ENCODE data around the gene FCHSD2. TPM values are rescaled to one million over a fixed set of nuclear protein-coding genes. Genes with fewer than 3 reads are reported as not detected.

Gene FCHSD2
- total and polyA plus RNA-seq, 7 donors, result 5.7 to 18.5 (median 9.7) TPM

DNA sequence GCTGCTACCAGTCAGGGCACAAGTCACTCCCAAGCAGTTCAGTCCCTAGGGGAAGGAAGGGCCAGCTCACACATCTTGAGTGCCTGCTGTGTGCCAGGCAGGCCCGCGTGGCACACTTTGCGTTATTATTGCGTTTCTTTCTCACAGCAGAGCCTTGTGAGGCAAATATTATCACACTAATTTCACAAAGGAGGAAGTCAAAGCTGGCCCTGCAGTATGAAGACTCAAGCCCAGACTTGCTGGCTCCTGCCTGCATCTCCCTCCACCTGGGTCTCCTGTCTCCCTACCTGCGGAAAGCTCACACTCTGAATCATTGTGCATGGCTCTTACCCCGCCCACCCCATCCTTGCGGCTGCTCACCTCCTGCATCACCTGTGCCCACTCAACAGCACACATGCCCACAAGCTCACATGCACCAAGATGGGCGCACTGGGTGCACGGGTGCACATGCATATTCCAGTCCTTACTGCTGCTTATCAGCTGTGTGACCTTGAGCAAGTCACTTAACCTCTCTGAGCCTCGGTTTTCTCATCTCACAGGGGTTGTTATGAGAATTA, 44.3 kb upstream of the FCHSD2 start:
- H3K27ac ChIP-seq, result peak overlapping the region; percentile 76
- H3K4me1 ChIP-seq, result peaks cover 38% of the 10 kb centered on the region
- TF ChIP-seq, protein P1, sequence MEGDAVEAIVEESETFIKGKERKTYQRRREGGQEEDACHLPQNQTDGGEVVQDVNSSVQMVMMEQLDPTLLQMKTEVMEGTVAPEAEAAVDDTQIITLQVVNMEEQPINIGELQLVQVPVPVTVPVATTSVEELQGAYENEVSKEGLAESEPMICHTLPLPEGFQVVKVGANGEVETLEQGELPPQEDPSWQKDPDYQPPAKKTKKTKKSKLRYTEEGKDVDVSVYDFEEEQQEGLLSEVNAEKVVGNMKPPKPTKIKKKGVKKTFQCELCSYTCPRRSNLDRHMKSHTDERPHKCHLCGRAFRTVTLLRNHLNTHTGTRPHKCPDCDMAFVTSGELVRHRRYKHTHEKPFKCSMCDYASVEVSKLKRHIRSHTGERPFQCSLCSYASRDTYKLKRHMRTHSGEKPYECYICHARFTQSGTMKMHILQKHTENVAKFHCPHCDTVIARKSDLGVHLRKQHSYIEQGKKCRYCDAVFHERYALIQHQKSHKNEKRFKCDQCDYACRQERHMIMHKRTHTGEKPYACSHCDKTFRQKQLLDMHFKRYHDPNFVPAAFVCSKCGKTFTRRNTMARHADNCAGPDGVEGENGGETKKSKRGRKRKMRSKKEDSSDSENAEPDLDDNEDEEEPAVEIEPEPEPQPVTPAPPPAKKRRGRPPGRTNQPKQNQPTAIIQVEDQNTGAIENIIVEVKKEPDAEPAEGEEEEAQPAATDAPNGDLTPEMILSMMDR (IDR thresholded peaks at IDR 0.05), result no peak
- no peaks in the 10 kb centered on the region for H3K9me3 ChIP-seq
- 68 to 72% (median 69%) methylated on average over 10 of the region's 10 CpGs for WGBS, 3 donors
- no peak for DNase-seq
- H3K27me3 ChIP-seq (ENCODE audit: insufficient read depth in 3 of 3, low read length in 2 of 3), result no peaks in the 10 kb centered on the region
- intact Hi-C loops (cut with DNase I), result loop anchor here (2.0 to 5.0 kb wide), 2 partner anchors 54 to 151 kb away; no protein-coding TSS in a partner anchor
- H3K36me3 ChIP-seq (ENCODE audit: insufficient read depth in 1 of 2, low read depth in 1 of 2), result no peaks in the 10 kb centered on the region
- ATAC-seq, result peak in 2 of 4 donors; percentile 28 to 35
- no peak overlapping the region for H3K4me3 ChIP-seq

DNA sequence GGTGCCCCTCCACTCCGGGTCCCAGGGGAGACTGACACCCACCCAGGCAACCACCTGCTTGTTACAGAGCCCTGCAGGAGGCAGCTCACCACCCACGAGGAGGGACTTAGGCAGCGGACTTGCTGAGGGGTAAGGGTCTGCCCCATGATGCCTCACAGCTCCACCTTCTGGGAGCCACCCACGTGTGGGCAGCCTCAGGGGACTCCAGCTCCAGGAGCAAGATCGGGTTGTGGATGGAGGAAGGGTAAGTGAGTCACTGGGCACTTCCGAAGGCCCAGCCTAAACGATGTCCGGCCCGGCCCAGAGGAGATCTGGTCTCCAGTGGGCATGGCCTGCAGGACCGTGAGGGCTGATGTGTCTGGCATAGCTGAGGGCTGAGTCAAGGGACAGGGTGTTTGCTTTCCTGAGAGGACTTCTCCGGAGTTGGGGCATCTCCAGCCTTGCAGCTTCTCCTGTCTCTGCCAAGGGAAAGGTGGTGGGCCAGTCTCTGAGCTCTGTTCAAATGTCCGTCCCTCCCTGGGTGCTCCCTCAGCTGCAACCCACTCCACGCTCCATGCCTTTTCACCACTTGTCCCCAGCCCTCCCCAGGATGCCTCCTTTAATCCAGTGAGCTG, 43.7 kb upstream of the FCHSD2 start:
- H3K27ac ChIP-seq, result peak overlapping the region; percentile 76

DNA sequence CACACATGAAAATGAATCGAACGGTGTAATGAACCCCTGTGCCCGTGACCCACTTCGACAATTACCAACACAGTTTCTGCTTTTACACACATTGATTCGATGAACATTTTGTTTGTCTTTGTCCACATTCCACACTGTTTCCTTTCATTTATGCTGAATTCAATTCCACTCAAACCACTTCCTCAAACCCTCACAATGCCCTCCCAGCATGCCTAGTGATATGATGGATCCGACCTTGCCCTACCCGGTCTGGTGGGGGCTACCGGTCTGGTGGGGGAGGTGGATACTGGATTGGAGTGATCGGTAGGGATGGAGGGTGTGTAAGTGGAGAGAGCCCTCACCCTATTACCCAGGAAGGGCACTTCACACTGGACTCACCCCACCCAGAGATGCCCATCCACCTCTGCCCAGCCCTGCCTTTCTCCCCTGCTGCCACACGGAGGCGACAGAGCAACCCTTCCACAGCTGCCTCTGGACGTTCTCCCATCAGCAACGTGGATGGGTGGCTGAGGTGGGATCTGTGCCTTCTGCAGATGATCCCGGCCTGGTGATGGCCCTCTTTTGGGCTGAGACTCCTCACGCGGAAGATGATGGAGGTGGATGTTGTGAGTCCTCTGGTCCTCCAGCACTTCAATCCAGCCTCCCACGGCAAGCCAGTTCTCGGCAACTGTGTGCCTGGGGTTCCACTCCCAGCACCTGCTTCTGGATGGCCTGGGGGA, 43.0 kb upstream of the FCHSD2 start:
- 41 to 53% (median 43%) methylated on average over 16 to 18 of the region's 18 CpGs for WGBS, 3 donors
- Histone ChIP-seq H3K36me3 (ENCODE audit: insufficient read depth in 1 of 2, low read depth in 1 of 2) (no peaks in the 10 kb centered on the region), H3K27me3 (ENCODE audit: insufficient read depth in 3 of 3, low read length in 2 of 3) (no peaks in the 10 kb centered on the region), H3K4me3 (no peak overlapping the region), H3K9me3 (no peaks in the 10 kb centered on the region), H3K27ac (peak overlapping the region; percentile 76), H3K4me1 (peaks cover 38% of the 10 kb centered on the region)
- DNase-seq, result peak; percentile 74 to 88
- intact Hi-C loops (cut with DNase I), result loop anchor here (1.0 to 5.0 kb wide), 5 partner anchors 38 to 152 kb away; no protein-coding TSS in a partner anchor
- TF ChIP-seq, protein P1 (IDR thresholded peaks at IDR 0.05), result peak; percentile 86
- peak; percentile 73 to 85 (median 80) for ATAC-seq

More for the DNA sequence above, 43.7 kb upstream of the FCHSD2 start:
- WGBS, 3 donors, result 39 to 65% (median 43%) methylated on average over 13 of the region's 13 CpGs
- Histone ChIP-seq H3K9me3 (no peaks in the 10 kb centered on the region), H3K4me1 (peaks cover 38% of the 10 kb centered on the region), H3K4me3 (no peak overlapping the region), H3K27me3 (ENCODE audit: insufficient read depth in 3 of 3, low read length in 2 of 3) (no peaks in the 10 kb centered on the region), H3K36me3 (ENCODE audit: insufficient read depth in 1 of 2, low read depth in 1 of 2) (no peaks in the 10 kb centered on the region)
- intact Hi-C loops (cut with DNase I), result loop anchor here (1.0 to 5.0 kb wide), 4 partner anchors 55 to 152 kb away; no protein-coding TSS in a partner anchor
- peak; percentile 79 to 85 (median 80) for ATAC-seq
- DNase-seq, result peak; percentile 63 to 81
- TF ChIP-seq, protein P1 (IDR thresholded peaks at IDR 0.05), result no peak

DNA sequence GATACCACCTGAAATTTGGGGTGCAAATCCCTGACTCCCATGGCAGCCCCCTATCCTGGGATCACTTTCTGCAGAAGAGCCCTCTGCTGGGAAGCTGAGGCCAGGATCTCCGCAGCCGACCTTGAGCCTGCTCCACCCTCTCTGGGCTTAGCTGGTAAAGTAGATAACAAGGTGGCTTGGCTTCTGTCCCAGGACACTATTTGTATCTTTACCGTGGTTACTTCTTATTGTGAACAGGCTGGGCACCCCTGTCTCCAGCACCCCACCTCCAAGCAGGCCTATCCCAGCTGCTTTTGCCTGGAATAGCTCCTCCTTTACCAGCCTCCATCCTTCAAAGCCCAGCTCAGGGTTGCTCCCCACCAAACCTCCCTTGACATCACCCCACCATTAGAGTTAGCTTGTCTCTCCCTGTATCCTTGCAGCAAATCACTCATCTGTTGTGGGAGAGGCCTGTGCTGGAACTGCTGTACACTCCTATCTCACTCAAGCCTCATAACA, 40.8 kb upstream of the FCHSD2 start:
- H3K4me3 ChIP-seq, result no peak overlapping the region
- H3K36me3 ChIP-seq (ENCODE audit: insufficient read depth in 1 of 2, low read depth in 1 of 2), result no peaks in the 10 kb centered on the region
- WGBS, 3 donors, result 55 to 64% (median 56%) methylated on average over 3 of the region's 3 CpGs
- peaks cover 28% of the 10 kb centered on the region for H3K4me1 ChIP-seq
- ATAC-seq (no peak), DNase-seq (peak in 1 of 2 donors; percentile 18)
- H3K9me3 ChIP-seq, result no peaks in the 10 kb centered on the region
- no peak overlapping the region for H3K27ac ChIP-seq
- H3K27me3 ChIP-seq (ENCODE audit: insufficient read depth in 3 of 3, low read length in 2 of 3), result no peaks in the 10 kb centered on the region
- intact Hi-C loops (cut with DNase I), result loop anchor here in 1 of 2 donors (5.0 kb wide), 2 partner anchors 36 to 104 kb away; no protein-coding TSS in a partner anchor
- TF ChIP-seq, protein P1 (IDR thresholded peaks at IDR 0.05), result no peak
